Stimulated activated CD8-positive, alpha-beta memory T cell treated with anti-CD3 and anti-CD28 coated beads, Interleukin-15, amount 100 ng/mL, for 1 hour (primary cell): ENCODE results near the gene SLC12A5.

Source experiments
- DNase-seq: peaks from one replicate; pipeline ENCODE4 v3.0.0-alpha.2; 2020; ENCODE audit warnings: low read depth

Gene SLC12A5

DNA sequence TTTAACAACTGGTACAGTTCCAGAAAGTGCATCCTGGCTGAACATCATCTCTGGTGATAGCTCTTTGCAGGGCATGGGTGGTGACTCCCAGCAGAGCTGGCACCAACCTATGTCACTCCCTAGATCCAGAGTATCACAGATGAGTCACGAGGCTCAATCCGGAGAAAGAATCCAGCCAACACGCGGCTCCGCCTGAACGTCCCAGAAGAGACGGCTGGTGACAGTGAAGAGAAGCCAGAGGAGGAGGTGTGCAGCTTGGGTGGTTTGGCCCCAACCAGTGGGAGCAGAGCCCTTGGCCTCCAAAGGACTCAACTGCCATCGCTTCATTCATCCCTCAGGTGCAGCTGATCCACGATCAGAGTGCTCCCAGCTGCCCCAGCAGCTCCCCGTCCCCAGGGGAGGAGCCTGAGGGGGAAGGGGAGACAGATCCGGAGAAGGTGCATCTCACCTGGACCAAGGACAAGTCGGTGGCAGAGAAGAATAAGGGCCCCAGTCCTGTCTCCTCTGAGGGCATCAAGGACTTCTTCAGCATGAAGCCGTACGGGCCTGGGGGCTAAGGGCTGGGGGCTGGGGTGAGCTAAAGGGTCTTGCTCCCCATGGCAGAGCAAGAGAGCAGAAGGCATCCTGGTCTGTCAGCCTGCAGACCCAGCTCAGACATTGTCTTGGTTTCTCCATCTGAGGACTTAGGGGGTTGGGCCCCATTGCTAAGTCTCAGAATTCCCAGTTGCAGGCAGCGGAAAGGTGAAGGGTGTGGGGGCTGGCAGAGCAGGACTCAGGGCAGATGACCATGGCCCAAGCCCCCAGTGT lies 27.2 kb downstream of the SLC12A5 start:
- no peak for DNase-seq

DNA sequence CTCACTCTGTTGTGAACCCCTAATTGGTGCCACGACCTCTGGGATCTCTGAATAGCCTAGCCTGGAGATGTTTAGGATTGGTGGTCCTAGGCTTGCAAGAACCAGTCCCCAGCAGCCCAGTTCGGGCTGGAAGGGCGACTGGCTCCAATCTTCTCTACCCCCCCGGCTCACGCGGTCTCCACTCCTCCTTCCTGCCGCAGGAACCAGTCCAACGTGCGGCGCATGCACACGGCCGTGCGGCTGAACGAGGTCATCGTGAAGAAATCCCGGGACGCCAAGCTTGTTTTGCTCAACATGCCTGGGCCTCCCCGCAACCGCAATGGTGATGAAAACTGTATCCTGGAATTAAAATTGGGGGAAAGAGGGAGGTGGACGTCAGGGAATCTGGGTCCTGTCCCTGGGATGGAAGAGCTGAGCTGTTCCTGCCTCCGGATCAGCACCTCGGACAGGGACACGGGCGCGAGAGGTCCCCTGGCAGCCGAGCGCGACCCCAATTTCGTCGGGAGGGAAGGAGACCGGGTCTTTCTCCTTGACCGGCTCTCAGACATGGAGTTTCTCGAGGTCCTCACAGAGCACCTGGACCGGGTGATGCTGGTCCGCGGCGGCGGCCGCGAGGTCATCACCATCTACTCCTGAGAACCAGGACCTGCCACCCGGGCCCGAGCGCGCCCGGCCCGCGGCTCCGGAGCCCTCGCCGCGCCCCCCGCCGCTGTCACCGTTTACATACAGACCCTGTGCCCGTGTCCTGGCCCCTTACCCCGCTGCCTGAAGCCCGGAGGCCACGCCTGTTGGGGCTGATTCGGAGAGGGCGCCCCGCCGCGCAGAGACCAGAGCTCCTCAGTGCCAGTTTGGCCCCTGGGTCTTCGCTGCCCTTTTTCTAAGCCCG lies 28.2 kb downstream of the SLC12A5 start:
- DNase-seq: no peak

DNA sequence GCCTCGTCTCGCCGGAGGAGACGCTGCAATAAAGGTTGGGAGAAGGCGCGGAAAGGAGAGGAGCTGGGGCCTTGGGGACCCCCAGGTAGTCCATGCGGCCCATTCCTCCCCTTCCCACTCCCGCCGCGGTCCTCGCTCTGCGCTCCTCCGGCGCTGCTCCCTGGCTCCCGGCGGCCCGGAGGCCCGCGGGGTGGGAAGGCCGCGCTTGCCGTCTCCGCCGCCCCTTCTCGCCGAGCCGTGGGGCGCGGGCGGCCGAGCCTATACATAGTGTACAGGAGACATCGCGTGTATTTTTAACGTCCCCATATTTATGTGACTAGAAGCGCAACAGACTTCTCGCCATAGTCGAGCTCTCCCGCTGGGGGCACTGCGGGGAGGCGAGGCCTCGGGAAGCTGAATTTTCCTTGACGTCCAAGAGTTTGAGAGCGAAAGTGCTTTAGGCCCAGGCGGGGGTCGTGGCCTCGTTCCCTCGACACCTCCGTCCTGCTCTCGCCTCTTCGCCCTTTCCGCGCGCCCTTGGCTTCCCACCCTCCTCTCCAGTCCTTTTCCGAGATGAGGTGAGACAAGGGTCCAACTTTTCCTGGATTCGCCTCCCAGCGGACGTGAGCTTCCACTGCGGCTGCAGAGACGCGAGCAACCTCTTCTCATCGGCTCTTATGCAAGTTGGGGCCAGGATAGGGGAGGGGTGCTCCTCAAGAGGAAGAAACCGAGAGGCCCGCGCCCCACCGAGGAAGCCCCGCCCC lies 29.0 kb downstream of the SLC12A5 start:
- DNase-seq: no peak

DNA sequence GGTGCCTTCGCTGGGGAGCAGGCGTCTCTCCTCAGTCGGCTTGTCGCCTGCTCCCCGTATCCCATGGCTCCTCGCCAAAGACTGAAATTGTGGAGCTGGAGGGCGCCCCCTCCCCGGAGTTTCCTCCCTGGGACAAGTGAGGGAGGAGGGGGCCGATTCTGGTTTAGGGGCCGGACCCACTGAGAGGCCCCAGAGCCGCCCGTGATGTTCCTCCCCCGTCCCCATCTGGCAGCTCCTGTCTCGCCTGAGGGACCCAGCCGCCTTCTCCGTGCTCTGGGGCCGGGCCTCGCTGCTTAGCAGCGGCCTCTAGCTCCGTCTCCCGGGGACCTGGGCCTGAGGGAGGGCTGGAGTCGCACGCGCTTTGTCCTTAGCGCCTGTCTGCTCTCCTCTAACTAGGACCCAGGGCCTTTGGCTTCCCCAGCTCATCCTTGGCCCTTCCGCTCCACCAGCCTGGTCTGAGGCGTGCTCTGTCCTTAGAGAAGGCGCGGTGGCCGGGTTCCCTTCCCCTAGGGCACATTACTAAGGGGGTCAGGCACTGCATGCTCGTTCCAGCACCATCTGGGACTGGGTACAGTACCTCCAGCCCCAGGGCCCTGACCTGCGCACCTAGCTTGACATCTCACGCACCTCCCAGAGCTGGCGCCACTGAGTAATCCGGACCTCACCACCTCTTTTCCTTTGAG lies 29.7 kb downstream of the SLC12A5 start:
- no peak for DNase-seq

- no peak for DNase-seq
Measured at GRCh38 chr20:46060301-46060881, 31.4 kb downstream of the SLC12A5 start.

DNA sequence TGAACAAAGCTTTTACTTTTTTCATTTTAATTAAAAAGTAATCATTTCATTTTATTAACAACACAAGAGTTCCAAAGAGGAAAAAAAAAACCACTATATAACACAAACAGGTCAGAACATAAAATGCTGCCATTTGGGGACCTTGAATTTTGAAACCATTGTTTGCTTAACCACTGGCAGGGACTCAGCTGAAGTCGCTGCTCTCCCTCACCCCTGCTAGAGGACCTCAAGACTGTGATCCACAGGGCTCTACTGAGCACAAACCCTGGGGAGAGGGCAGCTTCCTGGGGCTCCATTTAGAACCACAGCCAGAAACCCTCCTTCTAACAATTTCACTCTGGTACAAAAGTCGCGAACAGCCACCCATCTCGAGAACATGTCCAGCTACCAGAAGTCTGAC lies 32.0 kb downstream of the SLC12A5 start:
- DNase-seq: no peak

GRCh38 chr20:46062151-46062550 lies 33.1 kb downstream of the SLC12A5 start:
- no peak for DNase-seq

- no peak for DNase-seq
Measured at GRCh38 chr20:46062621-46063020, 33.6 kb downstream of the SLC12A5 start.

- DNase-seq: no peak
Measured at GRCh38 chr20:46063151-46063550, 34.1 kb downstream of the SLC12A5 start.

DNA sequence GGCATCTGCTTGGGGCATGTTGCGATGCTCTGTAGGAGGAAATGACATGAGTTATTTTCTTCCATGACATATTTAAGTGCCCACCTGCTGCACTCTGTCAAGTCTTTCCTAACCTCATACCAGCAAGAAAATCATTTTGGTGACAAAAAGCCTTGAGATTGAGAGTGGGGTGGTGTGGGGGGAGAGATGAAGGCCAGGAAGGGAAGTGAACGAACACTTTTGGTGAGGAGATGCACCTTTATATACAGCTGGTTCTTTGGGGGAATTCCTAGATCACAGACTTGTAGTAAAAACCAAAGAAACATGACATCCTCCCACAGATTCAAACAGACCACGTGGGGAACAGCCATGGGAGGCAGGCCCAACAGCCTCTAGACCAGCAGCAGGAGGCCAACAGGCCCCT lies 34.6 kb downstream of the SLC12A5 start:
- DNase-seq: no peak

GRCh38 chr20:46065006-46065405 lies 36.0 kb downstream of the SLC12A5 start:
- DNase-seq: no peak

- no peak for DNase-seq
Measured at GRCh38 chr20:46065691-46066090, 36.7 kb downstream of the SLC12A5 start.

DNA sequence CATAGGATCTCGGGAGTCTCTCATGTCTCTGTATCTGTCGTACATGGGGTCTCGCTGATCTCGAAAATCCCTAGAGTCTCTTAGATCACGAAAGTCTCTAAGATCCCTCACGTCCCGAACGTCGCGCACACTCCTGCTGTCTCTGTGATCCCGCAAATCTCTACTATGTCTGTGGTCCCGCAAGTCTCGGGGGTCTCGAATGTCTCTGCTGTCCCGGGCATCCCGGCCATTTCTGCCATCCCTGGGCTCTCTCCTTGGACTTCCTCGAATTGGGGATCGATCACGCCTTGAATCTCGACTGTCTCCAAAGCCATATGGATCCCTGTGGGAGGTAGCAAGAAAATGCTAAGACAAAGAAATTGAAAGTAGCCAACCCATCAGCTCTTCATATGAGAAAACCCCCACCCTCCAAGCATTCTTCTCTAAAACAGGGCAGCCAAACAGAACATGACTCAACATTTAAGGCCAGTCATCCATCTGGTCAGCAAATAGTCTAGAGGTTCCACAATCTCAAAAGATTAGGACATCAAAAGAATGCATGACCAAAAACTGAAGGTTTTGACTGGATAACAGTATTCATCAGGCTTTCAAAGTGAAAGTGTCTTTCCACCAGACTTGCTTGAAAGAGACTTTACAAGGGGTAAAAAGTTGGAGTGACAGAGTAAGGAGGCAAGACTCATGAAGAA lies 41.3 kb downstream of the SLC12A5 start:
- no peak for DNase-seq

GRCh38 chr20:46071573-46071972 lies 42.6 kb downstream of the SLC12A5 start:
- DNase-seq: no peak

DNA sequence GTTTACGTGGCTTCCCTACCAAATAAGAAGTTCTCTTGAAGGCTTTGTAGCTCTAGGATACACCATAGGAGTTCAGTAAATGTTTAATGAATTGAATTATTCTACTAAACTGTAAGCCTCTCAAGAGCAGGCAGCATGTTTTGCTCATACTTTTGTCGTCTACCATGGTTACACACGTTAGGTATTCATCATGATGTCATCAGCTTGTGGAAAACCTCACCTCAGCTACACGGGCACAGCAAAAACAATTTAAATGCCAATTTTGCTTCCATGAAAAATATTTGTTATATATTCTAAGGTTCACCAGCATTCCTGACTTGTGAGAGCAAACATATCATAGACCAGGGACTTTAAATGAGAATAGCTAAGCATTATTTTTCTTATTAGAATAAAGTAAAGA lies 44.0 kb downstream of the SLC12A5 start:
- DNase-seq: no peak

DNA sequence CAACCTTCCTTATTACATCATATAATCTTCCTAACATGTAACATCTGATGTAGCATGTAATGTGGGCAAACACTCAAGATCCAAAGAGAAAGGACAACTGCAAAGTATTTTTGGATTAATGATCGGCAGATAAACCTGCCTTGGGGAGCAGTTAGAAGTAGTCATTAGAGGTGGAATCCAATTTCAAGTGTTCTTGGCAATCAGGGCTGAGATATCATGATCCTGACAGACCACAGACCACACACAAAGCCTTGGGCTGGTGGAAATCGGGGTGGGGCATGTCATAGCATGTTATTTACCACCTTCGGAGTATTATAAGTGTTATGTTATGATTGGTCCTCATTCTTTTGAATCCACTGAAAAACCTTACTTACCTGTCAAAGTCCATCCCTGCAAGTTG lies 44.4 kb downstream of the SLC12A5 start:
- DNase-seq: no peak

GRCh38 chr20:46074006-46074405 lies 45.0 kb downstream of the SLC12A5 start:
- no peak for DNase-seq

DNA sequence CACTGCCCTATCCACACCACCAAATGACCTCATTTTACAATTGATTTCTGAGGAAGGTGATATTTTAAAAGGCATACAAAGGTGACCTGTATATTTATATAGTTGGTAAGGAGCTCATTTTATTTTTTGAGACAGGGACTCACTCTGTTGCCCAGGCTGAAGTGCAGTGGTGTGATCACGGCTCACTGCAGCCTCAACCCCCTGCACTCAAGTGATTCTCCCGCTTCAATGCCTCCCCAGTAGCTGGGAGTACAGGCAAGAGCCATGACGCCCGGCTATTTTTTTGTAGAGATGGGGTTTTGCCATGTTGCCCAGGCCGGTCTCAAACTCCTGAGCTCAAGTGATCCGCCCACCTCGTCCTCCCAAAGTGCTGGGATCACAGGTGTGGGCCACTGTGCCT lies 47.8 kb downstream of the SLC12A5 start:
- DNase-seq: no peak

GRCh38 chr20:46077642-46078305 lies 48.8 kb downstream of the SLC12A5 start:
- DNase-seq: no peak

- no peak for DNase-seq
Measured at GRCh38 chr20:46078954-46079353, 49.9 kb downstream of the SLC12A5 start.
